IPS-11a (cell line): ENCODE measurements around the gene B3GALT6.

Experiments
- H3K4me3 ChIP-seq: one replicate; pipeline ENCODE4 v1.5.1; 2013; ENCODE audit warnings: low read depth, low read length, control low read depth

The B3GALT6 gene

GRCh38 chr1:1230656-1231399 is 1.2 kb upstream of the B3GALT6 start:
- peak overlapping the region; percentile 80 for H3K4me3 ChIP-seq

- H3K4me3 ChIP-seq, result peak within 1 kb of the TSS; percentile 80
Measured at GRCh38 chr1:1231400-1232207, 433 bp upstream of the B3GALT6 start, which contains the start of gene SDF4. Gene SDF4, minus strand, starts transcription at chr1:1232001. Its CDS starts 3,229 bp downstream, at chr1:1228772.

DNA sequence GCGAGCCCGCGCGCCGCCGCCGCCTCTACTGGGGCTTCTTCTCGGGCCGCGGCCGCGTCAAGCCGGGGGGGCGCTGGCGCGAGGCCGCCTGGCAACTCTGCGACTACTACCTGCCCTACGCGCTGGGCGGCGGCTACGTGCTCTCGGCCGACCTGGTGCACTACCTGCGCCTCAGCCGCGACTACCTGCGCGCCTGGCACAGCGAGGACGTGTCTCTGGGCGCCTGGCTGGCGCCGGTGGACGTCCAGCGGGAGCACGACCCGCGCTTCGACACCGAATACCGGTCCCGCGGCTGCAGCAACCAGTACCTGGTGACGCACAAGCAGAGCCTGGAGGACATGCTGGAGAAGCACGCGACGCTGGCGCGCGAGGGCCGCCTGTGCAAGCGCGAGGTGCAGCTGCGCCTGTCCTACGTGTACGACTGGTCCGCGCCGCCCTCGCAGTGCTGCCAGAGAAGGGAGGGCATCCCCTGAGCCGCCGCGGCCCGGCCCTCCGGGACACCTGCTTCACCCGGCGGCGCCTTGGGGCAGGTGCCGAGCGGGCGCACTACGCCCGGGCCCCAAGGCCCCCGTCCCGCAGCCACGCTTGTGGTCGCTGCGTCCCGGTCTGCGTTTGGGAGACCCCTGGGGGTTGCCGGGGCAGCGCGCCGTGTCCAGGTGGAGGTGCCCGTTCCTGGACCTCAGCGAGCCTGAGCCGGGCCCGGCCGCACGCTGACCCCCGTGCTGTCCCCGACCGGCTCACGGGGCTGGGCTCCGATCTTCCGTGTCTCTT is 944 bp downstream of the B3GALT6 start:
- no peak overlapping the region for H3K4me3 ChIP-seq

DNA sequence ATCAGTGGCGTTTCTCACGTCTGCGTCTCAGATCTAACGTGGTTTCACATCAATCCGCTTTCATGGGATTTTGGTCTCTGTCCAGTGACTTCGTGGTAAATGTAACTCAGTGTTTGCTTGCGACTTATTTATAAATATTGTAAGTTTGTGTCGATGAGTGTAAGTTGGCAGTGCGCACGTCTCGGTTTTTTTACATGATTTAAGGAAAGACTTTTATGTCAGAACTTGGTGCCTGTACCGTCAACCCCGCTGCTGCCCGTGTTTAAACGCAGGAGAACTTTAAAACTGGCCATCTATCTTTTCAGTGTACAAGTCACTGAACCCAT is 1.5 kb downstream of the B3GALT6 start:
- no peak overlapping the region for H3K4me3 ChIP-seq

- no peak overlapping the region for H3K4me3 ChIP-seq
Measured at GRCh38 chr1:1234180-1234808, 2.3 kb downstream of the B3GALT6 start.

- H3K4me3 ChIP-seq, result no peak overlapping the region
Measured at GRCh38 chr1:1235016-1235744, 3.1 kb downstream of the B3GALT6 start.

DNA sequence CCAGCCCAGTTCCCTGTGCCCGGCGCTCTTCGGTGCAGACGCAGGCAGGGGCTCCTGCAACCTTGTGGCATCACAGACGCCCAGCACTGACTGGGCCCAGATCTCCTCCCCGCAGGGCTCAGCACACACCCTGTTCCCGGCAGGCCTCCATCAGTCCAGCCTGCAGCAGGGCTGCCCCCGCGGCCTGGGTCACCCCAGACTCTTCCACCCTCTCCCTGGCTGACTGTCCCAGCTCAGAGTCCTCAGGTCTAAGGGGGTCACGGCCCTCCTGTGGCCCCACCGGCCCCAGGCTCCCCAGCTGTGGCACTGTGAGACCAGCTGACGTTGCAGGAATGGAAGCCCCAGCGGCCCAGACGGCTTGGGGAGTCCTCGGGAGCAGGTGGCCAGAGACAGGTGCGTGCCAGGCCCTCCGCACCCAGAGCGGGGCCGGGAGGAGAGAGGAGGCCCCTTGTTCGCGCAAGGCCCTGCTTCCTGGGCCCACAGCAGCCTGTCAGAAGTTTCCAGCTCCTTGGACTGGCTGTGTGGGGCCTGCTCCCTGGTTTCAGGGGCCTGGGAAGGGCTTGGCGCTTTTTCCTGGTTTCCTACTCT is 4.2 kb downstream of the B3GALT6 start:
- no peak overlapping the region for H3K4me3 ChIP-seq

GRCh38 chr1:1236945-1237873 is 5.2 kb downstream of the B3GALT6 start:
- H3K4me3 ChIP-seq, result no peak overlapping the region

GRCh38 chr1:1237874-1238701 is 6.1 kb downstream of the B3GALT6 start:
- no peak overlapping the region for H3K4me3 ChIP-seq

- H3K4me3 ChIP-seq, result no peak overlapping the region
Measured at GRCh38 chr1:1238702-1239178, 6.7 kb downstream of the B3GALT6 start.

- no peak overlapping the region for H3K4me3 ChIP-seq
Measured at GRCh38 chr1:1239227-1239613, 7.2 kb downstream of the B3GALT6 start.

GRCh38 chr1:1239614-1240347 is 7.7 kb downstream of the B3GALT6 start:
- H3K4me3 ChIP-seq, result no peak overlapping the region

- H3K4me3 ChIP-seq, result no peak overlapping the region
Measured at GRCh38 chr1:1240348-1240732, 8.3 kb downstream of the B3GALT6 start.

GRCh38 chr1:1240822-1241587 is 9.0 kb downstream of the B3GALT6 start:
- no peak overlapping the region for H3K4me3 ChIP-seq

DNA sequence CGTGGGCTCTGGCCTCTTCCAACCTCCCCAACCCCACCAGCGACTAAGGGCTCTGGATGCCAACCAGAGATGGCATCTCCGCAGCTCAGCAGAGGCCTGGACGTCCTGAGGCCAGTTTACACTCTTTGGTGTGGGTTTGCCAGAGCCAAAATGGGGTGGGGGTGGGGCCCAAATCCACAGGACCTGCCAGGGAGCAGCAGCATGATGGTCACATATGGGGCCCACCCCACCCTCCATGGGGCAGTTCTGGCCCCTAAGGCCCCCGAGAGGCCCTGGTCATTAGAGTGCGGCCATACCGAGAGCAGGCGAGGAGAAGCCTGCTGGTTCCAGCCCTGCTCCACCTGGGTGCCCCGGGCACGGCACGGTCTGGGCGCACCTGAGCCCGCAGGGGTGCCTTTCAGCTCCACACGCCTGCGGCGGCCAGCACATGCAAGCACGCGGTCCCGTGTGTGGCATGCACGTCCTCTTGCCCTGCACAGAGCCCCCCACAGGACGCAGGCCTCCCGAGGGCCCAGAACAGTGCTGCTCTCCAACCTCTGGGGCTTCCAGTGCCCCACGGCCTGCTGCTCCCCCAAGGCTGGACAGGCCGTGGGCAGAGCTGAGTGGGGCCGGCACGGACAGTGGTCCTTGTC is 9.7 kb downstream of the B3GALT6 start:
- no peak overlapping the region for H3K4me3 ChIP-seq
